HUES64 (cell line): ENCODE measurements around the gene ATP8A1. TPM values are rescaled to one million over a fixed set of nuclear protein-coding genes. Genes with fewer than 3 reads are reported as not detected.
"Not testable (repeated sequence)": the region's sequence is repeated elsewhere in the genome, so short reads cannot be mapped to it uniquely, and the experiment has no call there.

ENCODE experiments used
- H3K27ac ChIP-seq: 2 replicates; pipeline ENCODE4 v1.7.0; 2013; ENCODE audit warnings: low read depth, low read length, inconsistent platforms
- H3K27me3 ChIP-seq: 2 replicates; pipeline ENCODE4 v1.6.1; 2013; ENCODE audit warnings: mild to moderate bottlenecking, low read length; ENCODE audit not compliant: insufficient read depth
- H3K36me3 ChIP-seq: 2 replicates; pipeline ENCODE4 v1.6.1; 2013; ENCODE audit warnings: mild to moderate bottlenecking, low read length; ENCODE audit not compliant: insufficient read depth
- H3K4me1 ChIP-seq: 2 replicates; pipeline ENCODE4 v1.6.1; 2013; ENCODE audit warnings: mild to moderate bottlenecking, low read length, moderate library complexity; ENCODE audit not compliant: insufficient read depth
- H3K4me3 ChIP-seq: 2 replicates; pipeline ENCODE4 v1.5.1; 2013; ENCODE audit warnings: mild to moderate bottlenecking, low read length, moderate library complexity
- H3K9ac ChIP-seq: 2 replicates; pipeline ENCODE4 v1.6.1; 2013; ENCODE audit warnings: mild to moderate bottlenecking, low read depth, low read length
- H3K9me3 ChIP-seq: 2 replicates; pipeline ENCODE4 v1.6.1; 2013; ENCODE audit warnings: low read depth, low read length; ENCODE audit not compliant: insufficient read depth
- WGBS: fragments of 150-250, 120-280 bp; methylation state at CpG from one replicate; pipeline ENCODE4 v1.1.7; 2013; ENCODE audit warnings: missing lambda C conversion rate; 5-methylcytosine and 5-hydroxymethylcytosine counted together
- polyA plus RNA-seq, 2 experiments: library from polyadenylated mRNA; stranded (reverse); fragments of 50-300 nt; gene quantifications; one replicate each; pipeline ENCODE4 v1.2.3, GENCODE V29; 2013

The ATP8A1 gene
- polyA plus RNA-seq (2013, experiment 1 of 2), result 5.9 TPM
- 7.0 TPM for polyA plus RNA-seq (2013, experiment 2 of 2)

DNA sequence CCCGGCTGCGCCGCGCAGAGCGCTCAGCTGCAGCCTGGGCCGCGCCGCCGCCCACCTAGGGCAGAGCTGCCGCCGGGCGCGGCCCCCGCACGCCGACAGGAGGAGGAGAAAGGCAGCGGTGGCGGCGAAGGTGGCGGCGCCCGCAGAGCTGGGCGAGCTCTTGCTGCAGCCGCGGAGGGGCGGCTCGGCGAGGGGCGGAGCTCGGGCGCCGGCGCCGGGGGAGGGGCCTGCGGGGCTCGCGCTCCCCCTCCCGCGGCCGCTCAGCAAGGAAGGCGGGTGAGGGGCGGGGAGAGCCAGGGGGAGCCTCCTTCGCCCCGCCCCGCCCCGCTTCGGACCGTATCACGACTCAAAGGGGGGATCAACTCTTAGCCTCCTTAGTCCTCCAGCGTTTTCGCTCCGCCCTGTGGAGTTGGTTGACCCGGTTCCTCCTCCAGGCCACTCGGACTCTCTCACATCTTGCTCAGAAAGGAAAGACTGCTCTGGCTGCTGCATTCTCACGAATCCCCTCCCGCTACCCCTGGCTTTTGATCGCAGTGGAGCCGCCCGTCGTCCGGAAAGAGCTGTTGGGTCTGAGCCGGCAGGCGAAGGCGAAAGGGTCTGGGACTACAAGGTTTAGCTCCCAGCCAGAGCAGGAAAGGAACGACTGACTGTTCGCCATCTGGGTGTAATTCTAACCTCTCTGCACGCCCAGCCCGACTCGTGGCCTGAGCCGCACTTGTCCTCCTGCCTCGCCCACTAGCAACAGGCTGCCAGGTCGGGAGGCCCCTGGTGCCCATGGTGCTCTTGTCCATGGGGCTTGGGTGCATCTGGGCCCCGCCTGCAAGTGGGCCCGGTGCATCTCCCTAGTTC lies at the start of gene ATP8A1:
Gene ATP8A1 (minus strand): TSS at position 162 of the 849 bp plus-strand sequence. CDS start 232 bp downstream, outside the sequence.
- no peaks in the 10 kb centered on the region for H3K9me3 ChIP-seq
- H3K4me1 ChIP-seq, result peaks cover 21% of the 10 kb centered on the region; the same call in 1 of the 2 replicates
- peaks cover 12% of the 10 kb centered on the region for H3K27me3 ChIP-seq
- H3K36me3 ChIP-seq, result no peaks in the 10 kb centered on the region
- H3K27ac ChIP-seq, result peak within 1 kb of the TSS; percentile 99
- peak within 1 kb of the TSS; percentile 83 for H3K4me3 ChIP-seq
- under 1% methylated on average over 74 of the region's 74 CpGs for WGBS
- H3K9ac ChIP-seq, result peak within 1 kb of the TSS; percentile 92

DNA sequence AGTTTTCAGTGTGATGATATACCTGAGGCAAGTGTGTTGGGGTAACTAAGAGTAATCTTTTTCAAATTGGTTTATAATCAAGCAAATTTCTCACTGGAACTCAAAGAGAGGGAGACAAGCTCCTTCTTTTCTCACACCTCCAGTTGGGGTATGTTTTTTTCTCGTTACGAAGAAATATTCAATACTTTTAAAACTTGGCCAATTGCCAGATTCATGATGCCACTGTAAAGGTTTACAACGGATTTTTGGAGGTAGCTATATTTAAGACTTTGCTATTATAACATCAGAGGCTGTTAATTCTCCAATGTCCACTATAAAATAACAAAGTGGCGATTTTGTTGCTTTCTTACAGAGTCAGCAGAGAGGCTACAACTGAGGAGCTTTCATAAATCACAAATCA lies 49.2 kb upstream of the ATP8A1 start:
- no peaks in the 10 kb centered on the region for H3K36me3 ChIP-seq
- no peaks in the 10 kb centered on the region for H3K27me3 ChIP-seq
- peaks cover 22% of the 10 kb centered on the region for H3K4me1 ChIP-seq
- WGBS, result 94% methylated on average over 3 of the region's 4 CpGs
- H3K4me3 ChIP-seq, result no peak overlapping the region
- 0 out of 2 replicates have a peak, but pooled peaks cover 8% of the 10 kb centered on the region for H3K9me3 ChIP-seq
- H3K27ac ChIP-seq, result no peak overlapping the region
- H3K9ac ChIP-seq, result no peak overlapping the region

DNA sequence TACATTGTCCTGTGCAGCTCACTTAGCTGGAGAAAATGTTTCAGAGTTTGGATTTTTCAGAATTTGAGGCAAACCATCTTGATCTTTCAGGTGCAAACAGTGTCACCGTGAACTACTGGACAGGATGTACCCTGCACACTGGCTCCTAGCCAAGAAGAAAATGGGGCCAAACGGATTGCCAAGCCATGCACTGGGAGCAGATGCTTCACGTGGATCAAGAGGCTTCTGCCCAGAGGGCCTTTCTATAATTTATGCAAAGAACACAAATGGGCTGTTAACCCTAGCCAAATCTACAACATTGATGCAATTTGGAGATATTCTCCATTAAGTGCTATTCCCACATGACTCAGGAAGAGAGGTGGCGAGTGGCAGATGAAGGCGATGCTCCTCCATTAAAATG lies 46.9 kb upstream of the ATP8A1 start:
- Histone ChIP-seq H3K27ac (no peak overlapping the region), H3K27me3 (no peaks in the 10 kb centered on the region), H3K9me3 (0 out of 2 replicates have a peak, but pooled peaks cover 8% of the 10 kb centered on the region), H3K4me1 (peaks cover 4% of the 10 kb centered on the region; the same call in 1 of the 2 replicates), H3K4me3 (no peak overlapping the region), H3K36me3 (no peaks in the 10 kb centered on the region), H3K9ac (no peak overlapping the region)
- WGBS, result 89% methylated on average over 5 of the region's 5 CpGs

DNA sequence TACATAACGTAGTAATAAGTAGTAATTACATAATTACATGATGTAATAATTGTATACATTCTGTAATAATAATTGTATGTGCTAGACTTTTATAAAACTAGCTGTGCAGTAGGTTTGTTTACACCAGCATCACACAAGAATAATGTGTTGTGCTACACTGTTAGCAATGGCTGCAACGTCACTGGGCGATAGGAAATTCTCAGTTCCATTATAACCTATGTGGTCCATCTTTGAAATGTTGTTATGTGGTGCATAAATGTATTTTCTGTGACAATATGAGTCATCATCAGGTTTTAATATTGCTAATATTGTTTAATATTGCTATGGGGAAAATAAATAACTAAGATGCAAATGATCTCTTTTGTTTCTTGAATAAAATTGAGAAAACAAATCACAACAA lies 46.0 kb upstream of the ATP8A1 start:
- Histone ChIP-seq H3K27ac (no peak overlapping the region), H3K9ac (no peak overlapping the region), H3K4me1 (no peaks in the 10 kb centered on the region), H3K9me3 (0 out of 2 replicates have a peak, but pooled peaks cover 8% of the 10 kb centered on the region), H3K4me3 (no peak overlapping the region), H3K36me3 (no peaks in the 10 kb centered on the region), H3K27me3 (no peaks in the 10 kb centered on the region)
- WGBS, result 100% methylated on average over 2 of the region's 3 CpGs

DNA sequence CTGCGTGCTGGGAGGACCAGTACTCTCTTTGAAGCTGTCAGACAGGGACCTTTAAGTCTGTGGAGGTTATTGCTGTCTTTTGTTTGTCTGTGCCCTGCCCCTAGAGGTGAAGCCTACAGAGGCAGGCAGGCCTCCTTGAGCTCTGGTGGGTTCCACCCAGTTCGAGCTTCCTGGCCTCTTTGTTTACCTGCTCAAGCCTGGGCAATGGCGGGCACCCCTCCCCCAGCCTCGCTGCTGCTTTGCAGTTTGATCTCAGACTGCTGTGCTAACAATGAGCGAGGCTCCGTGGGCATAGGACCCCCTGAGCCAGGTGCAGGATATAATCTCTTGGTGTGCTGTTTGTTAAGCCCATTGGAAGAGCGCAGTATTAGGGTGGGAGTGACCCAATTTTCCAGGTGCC lies 44.9 kb upstream of the ATP8A1 start:
- not testable (repeated sequence) for H3K9ac ChIP-seq, H3K9me3 ChIP-seq, H3K4me1 ChIP-seq, H3K27ac ChIP-seq, H3K36me3 ChIP-seq, H3K27me3 ChIP-seq, H3K4me3 ChIP-seq
- 87% methylated on average over 7 of the region's 7 CpGs for WGBS

DNA sequence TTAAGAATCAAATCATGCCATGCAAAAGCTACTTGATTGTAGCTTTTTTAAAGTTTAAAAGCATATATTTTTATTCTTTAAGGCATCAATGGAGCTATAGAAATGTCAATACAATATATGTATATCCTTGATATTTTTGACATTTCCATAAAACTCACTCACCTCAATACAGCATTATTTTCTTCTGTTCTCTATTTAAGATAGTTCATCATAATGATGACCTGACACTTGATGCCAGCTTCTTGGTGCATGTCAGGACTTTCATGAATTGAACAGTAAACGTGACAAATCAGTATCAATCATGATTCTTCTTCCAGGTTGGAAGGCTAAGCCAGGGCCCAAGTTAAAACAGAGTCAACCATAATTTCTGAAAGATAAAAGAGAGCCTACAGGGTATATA lies 33.6 kb upstream of the ATP8A1 start:
- H3K36me3 ChIP-seq, result no peaks in the 10 kb centered on the region
- WGBS, result no CpG with 5 or more reads among the region's 1 CpG
- H3K4me3 ChIP-seq, result no peak overlapping the region
- H3K9me3 ChIP-seq, result no peaks in the 10 kb centered on the region
- no peaks in the 10 kb centered on the region for H3K4me1 ChIP-seq
- H3K27ac ChIP-seq, result no peak overlapping the region
- no peak overlapping the region for H3K9ac ChIP-seq
- no peaks in the 10 kb centered on the region for H3K27me3 ChIP-seq

DNA sequence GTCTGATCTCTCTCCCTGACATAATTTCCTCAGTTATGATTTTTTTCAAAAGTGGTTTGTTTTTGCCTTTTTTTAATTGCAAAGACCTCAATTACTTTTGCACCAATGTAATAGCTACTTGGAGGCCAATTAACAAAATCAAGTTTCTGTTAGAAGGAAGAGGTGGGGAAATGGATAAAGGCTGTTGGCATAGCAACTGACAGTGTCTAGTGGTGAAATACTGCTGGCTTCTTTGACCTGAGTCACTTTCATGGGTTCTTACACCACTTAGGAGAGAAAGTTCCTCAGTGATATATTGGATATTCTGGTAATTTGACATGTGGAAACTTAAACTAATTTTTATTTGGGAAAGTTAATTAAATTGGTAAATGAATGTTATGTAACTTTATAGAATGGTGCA lies 26.5 kb upstream of the ATP8A1 start:
- no peaks in the 10 kb centered on the region for H3K27me3 ChIP-seq
- no peak overlapping the region for H3K27ac ChIP-seq
- H3K9ac ChIP-seq, result no peak overlapping the region
- no peaks in the 10 kb centered on the region for H3K4me1 ChIP-seq
- H3K4me3 ChIP-seq, result no peak overlapping the region
- H3K9me3 ChIP-seq, result no peaks in the 10 kb centered on the region
- no peaks in the 10 kb centered on the region for H3K36me3 ChIP-seq

DNA sequence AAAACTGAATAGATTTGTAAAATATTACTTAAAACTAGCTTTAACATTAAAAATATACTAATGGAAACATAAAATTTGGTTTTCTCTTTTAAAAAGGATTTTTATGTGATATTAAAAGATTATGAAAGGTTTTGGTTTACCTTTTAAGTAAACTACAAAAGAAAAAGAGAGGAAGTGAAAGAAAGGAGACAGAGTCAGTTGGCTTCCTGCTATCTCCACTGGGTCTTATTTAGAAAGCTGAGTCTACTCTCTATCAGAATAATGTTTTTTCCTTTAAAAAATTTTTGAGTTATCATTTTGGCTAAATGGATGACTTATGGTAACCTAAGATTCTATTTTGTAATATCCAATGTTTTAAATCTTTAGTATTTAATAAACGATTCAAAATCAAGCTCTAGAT lies 21.6 kb upstream of the ATP8A1 start:
- Histone ChIP-seq H3K4me1 (no peaks in the 10 kb centered on the region), H3K27ac (no peak overlapping the region), H3K27me3 (no peaks in the 10 kb centered on the region), H3K4me3 (no peak overlapping the region), H3K36me3 (no peaks in the 10 kb centered on the region), H3K9ac (no peak overlapping the region), H3K9me3 (peaks cover 6% of the 10 kb centered on the region; the same call in 1 of the 2 replicates)
- no CpG with 5 or more reads among the region's 1 CpG for WGBS

DNA sequence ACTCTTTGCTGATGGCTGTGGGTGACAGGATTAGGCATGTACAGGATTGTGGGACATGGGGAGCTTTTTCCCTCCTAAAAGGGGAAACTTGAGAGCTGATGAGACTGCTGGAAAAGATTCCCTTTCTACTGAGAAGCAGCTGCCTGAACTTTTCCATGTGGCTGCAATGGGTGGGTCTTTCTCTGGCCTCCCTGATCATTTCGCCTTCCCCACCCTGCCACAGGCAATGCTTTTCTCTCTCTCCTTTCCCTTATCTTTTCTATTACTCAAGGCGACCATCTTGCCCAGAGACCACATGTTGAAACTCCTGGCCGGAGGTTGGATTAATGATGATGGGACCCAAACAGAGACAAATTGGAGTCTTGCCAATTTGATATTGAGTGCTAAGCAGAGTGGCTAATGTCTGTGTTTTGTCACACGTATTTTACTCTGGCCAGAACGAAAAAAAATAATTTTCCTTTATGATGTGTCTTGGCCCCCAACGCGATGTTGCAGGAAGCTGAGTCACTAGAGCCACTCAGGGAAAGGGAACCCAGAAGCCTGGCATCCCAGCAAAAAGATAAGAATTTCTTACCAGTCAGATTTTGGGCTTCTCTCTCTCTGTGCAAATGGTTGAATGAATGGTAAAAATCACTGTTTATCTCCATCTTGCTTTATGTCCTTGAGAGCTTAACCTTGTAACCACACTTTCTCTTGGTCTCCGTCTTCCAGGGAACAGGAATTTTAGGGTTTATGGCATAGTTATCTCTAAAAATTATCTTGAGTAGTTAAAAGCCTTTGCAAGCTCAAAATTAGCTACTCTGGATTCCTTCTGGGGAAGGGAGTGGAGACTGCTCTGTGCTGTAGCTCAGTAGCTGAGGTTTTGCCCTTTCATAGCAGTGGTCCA lies 19.4 kb upstream of the ATP8A1 start:
- peaks cover 6% of the 10 kb centered on the region; the same call in 1 of the 2 replicates for H3K9me3 ChIP-seq
- H3K27ac ChIP-seq, result no peak overlapping the region

DNA sequence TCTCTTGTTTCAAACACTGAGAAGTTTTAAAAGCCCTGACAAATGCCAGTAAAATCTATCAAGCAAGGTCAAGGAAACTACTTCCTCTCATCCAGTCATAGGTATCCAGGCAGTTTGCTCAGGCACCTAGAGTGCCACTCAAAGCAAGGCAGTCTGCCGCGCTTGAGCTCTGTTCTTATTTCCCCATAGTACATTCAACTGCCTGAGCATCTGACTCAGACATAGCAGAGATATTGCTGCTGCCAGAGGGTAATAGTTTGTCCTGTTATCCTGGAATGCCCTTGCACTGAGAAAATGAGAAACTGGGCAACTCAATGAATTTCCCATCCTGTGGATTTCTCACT lies 16.1 kb upstream of the ATP8A1 start:
- Histone ChIP-seq H3K9ac (no peak overlapping the region), H3K4me3 (no peak overlapping the region), H3K27ac (no peak overlapping the region), H3K36me3 (no peaks in the 10 kb centered on the region), H3K9me3 (peaks cover 4% of the 10 kb centered on the region; the same call in 1 of the 2 replicates), H3K27me3 (no peaks in the 10 kb centered on the region), H3K4me1 (no peaks in the 10 kb centered on the region)
- 93% methylated on average over 2 of the region's 2 CpGs for WGBS

More for the DNA sequence above, 19.4 kb upstream of the ATP8A1 start:
- no peaks in the 10 kb centered on the region for H3K4me1 ChIP-seq
- H3K4me3 ChIP-seq, result no peak overlapping the region
- no peak overlapping the region for H3K9ac ChIP-seq
- 94% methylated on average over 8 of the region's 8 CpGs for WGBS
- no peaks in the 10 kb centered on the region for H3K36me3 ChIP-seq
- H3K27me3 ChIP-seq, result no peaks in the 10 kb centered on the region
